ENCODE data around the gene TCF3.
A peak's percentile ranks its signal among the peaks of the same experiment; 100 is the strongest.
"Not testable (repeated sequence)": the region's sequence is repeated elsewhere in the genome, so short reads cannot be mapped to it uniquely, and the experiment has no call there.

Gene TCF3

GRCh38 chr19:1652471-1653299 lies at the start of gene TCF3:
Gene TCF3, minus strand, starts transcription at chr19:1652615. Its CDS starts 2,367 bp downstream, at chr19:1650248.
- peak; percentile 94 for DNase-seq (ENCODE audit: low read depth)

DNA sequence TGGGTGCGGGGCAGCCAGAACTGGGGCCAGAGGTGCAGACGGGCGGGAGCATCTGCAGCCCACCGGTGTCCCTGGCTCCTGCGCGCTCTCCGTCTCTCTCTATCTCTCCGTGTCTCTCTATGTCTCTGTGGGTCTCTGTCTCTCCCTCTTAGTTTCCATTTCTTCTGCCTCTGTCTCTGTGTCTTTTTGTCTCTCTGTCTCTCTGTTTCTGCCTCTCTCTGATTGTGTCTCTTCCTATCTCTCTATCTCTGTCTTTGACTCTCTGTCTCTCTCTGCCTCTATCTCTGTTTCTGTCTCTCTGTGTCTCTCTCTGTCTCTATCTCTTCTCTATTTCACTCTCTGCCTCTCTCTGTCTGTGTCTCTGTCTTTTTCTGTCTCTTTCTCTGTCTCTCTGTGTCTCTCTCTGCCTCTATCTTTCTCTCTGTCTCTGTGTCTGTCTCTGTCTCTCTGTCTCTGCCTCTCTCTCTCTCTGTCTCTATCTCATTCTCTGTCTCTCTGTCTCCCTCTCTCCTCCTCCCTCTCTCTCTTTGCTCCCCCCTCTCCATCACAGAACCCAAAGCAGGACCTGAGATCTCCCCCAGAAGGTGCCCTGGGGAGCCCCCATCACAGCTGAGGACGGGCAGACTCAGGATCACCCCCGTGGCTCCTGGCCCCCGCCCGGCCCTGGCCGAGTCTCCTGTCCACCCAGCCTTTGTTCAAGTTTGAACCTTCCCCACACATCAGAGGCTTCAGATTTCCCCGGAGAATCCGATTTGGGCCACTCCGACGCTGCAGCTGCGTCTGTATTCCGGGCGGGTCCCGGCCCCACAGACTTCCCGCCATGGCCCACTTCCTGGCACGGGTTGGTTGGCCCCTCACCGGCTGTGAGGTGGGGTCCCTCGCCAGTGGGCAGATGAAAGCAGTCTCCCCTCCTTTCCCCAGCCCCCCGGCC lies 48.6 kb upstream of the TCF3 start:
- DNase-seq (ENCODE audit: low read depth) = no peak

GRCh38 chr19:1699998-1700732 lies 47.8 kb upstream of the TCF3 start:
- DNase-seq (ENCODE audit: low read depth) = no peak

- DNase-seq (ENCODE audit: low read depth) = no peak
Observed at GRCh38 chr19:1699386-1699785, 47.0 kb upstream of the TCF3 start.

DNA sequence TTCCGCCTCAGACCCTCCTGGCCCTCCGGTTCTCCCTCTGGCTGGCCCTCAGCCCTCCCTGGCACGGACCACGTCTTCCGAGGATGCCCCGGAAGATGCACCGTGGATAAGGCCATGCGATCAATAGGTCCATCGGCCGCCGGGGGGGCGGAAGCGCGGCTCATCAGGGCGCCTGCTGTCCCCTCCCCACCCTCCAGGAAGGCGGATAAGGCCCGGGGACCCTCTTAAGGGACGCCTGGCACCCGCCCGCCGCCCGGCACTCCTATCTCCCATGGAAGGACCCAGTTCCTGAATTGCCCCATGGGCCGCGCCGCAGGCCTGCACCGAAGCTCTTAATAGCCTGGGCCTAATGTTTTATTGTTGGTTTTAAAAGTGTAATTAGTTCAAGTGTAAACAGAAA lies 46.2 kb upstream of the TCF3 start:
- DNase-seq (ENCODE audit: low read depth) = no peak

DNA sequence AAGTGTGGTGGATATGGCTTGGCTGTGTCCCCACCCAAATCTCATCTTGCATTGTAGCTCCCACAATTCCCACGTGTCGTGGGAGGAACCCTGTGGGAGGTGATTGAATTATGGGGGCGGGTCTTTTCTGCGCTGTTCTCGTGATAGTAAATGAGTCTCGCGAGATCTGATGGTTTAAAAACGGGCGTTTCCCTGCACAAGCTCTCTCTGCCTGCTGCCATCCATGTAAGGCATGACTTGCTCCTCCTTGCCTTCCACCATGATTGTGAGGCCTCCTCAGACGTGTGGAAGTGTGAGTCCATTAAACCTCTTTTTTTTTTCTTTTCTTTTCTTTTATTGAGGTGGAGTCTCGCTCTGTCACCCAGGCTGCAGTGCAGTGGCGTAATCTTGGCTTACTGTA lies 43.1 kb upstream of the TCF3 start:
- not testable (repeated sequence) for DNase-seq (ENCODE audit: low read depth)

DNA sequence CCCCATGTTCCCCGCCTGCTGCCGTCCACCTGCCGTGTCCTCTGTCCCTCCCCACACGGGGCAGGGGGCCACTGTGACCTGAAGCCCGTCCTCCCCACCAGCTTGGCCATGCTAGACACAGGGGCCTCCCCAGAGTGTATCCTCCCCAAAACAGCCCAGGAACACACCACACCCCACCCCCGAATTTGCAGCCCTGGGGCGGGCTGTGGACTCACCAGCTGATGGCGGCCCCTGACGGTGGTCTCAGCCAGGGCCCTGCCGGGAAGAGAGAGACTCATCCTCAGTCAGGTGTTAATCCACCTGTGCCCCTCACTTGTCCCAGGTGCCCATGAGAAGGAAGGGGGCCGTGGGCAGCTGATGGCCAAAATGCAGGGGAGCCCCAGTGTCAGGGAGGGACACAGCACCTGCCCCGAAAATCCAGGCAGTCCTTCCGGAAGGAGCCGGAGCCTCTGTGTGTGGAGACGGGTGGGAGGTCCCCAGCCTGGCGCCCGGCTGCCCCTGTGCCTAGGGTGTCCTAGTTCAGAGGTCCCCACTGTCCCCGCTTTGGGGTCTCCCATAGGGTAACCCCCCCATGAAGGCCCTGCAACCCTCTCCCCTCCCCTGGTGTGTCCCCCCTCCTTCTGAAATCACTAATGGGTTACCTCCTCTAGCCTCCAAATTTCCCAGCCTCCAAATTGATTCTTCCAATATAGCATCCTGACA lies 39.3 kb upstream of the TCF3 start:
- no peak for DNase-seq (ENCODE audit: low read depth)

DNA sequence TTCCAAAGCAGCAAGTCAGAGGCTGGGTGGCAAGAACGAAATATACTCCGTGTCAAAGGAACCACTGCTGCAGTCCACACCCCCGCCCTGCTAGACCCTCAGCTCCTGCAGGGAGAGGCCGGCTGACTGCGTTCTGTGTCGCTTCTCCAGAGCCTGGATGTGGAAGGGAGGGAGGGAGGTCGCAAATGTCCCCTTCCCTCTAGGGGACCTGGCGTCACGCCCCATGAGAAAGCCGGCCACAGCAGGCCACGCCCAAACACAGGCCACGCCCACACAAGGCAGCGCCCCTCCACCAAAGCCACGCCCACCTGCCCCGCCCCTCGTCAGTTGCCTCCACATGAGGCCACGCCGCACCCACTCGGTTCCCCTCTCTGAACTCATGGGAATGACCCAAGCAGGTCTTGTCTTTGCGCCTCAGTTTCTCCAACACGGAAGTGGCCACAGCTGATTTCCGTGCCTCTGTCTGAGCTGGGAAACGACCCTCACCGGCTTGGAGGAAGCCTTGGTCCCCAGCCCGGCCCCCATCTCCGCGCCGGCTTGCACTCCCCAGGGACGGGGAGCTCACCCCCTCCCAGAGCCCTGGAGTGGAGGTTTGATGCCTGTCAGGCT lies 38.4 kb upstream of the TCF3 start:
- DNase-seq (ENCODE audit: low read depth) = peak; percentile 14

DNA sequence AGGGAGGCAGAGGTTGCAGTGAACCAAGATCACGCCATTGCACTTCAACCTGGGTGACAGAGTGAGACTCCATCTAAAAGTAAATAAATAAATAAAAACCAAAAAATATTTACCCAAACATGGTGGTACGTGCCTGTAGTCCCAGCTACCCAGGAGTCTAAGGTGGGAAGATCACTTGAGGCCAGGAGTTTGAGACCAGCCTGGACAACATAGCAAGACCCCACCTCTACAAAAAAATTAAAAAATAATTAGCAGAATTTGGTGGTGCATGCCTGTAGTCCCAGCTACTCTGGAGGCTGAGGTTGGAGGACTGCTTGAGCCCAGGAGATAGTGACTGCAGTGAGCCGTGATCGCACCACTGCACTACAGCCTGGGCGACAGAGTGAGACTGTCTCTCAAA lies 33.4 kb upstream of the TCF3 start:
- DNase-seq (ENCODE audit: low read depth) = not testable (repeated sequence)

DNA sequence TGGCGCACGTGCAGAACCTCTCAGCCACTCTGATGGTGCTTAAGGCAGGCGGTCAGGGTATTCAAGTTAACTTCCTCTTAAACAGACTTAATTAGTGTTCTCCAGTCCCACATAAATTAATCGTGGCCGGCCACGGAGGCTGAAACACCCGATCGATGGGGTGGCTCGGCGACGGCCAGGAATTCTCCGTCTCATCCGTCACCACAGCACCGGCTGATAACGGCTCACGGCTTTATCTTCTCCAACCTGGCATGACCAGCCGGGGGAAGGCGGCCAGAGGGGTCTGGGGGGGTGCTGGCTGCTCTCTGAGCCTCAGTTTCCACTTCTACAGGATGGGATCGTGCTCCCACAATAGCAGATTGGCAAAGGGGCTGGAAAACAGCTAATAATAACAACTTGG lies 32.6 kb upstream of the TCF3 start:
- DNase-seq (ENCODE audit: low read depth) = no peak

DNA sequence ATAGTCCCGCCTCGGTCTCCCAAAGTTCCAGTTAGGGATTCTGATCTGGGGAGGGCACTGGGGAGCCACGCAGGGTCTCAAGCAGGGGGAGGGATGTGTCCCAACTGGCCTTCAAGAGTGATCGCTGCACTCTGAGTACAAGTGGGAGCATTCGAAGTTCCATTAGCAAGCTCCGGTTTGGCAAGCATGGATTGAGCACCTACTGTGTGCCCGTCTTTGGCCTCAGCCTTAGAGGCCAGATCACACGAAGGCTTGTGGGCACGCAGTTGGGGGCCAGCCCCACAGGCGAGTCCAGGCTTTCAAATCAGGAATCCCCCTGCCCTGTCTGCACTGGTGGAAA lies 32.1 kb upstream of the TCF3 start:
- no peak for DNase-seq (ENCODE audit: low read depth)

GRCh38 chr19:1683869-1684572 lies 31.6 kb upstream of the TCF3 start:
- no peak for DNase-seq (ENCODE audit: low read depth)

DNA sequence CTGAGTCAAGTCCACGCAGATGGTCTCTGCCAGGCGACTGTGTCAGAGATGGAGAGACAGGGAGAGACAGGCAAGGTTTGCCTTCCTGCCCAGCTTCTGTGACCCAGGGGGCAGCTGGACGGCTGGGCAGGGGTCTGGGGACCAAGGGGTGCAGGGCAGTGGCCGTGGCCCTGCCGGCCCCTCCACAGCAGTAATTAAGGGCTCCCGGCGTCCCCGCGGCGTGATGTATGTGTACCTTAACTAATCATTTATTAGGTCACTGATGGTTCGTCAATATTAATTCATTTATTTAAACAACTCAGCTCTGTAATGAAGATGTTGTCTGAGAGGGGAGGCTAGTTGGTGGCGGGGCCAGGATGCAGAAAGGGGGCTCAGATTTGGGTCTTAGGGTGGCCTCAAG lies 28.6 kb upstream of the TCF3 start:
- DNase-seq (ENCODE audit: low read depth) = no peak

DNA sequence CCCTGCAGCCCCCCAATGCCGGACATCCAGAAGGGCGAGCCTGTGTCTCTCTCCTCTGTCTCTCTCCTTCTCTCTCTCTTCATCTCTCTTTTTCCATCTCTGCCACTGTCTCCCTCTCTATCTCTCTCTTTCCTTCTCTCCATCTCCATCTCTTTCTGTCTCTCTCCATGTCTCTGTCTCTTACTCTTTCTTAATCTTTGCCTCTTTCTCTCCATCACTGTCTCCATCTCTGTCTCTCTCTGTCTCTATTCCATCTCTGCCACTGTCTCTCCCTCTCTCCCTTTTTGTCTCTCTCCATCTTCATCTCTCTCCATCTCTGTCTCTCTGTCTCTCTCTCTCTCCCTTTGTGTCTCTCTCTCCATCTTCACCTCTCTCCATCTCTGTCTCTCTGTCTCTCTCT lies 25.7 kb upstream of the TCF3 start:
- DNase-seq (ENCODE audit: low read depth) = no peak

- DNase-seq (ENCODE audit: low read depth) = no peak
Observed at GRCh38 chr19:1676351-1677266, 24.2 kb upstream of the TCF3 start.

DNA sequence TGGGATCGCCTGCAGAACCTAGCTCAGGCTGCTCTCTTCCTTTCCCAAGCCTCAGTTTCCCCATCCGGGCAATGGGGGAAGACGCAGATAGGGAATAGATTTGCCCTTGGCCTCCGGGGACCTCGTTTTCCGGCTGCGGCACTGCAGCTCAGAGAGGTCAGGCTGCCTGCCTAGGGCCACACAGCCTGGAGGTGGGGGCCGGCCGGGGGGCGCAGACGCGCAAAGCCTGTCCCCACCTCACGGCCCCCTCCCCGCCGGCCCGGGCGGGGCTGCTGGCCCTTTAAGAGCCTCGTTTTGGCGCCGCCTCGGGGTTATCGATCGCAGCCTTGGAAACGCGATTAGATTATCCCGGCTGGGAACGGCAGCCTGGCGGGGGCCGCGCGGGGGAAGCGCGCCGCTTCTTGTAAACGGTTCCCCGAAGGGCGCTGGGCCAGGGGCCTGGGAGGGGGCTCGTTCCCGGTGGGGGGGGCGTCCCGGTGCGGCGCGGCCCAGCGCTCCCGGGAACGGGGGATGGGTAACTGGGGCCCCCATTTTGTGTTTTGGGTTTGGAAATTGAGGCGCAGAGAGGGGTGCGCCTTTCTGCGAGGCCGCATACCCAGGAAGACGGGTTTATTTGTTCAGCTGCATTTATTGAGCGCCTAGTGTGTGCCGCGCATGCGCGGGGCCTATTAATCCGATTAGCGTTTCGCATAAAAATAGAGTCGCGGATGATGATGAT lies 23.4 kb upstream of the TCF3 start:
- DNase-seq (ENCODE audit: low read depth) = no peak

GRCh38 chr19:1674293-1674679 lies 21.9 kb upstream of the TCF3 start:
- no peak for DNase-seq (ENCODE audit: low read depth)

GRCh38 chr19:1673645-1674292 lies 21.4 kb upstream of the TCF3 start:
- DNase-seq (ENCODE audit: low read depth) = no peak

All from stimulated activated CD8-positive, alpha-beta memory T cell treated with anti-CD3 and anti-CD28 coated beads, Interleukin-15, amount 100 ng/mL, for 1 hour (primary cell).